ENCODE results near the gene DUX4. TPM values are rescaled to one million over a fixed set of nuclear protein-coding genes. Genes with fewer than 3 reads are reported as not detected.

The DUX4 gene
- total and polyA plus RNA-seq, 9 donors = 0.69 TPM; not detected in 8

Other genes with a start within 250 kb of the DUX4 start
- gene FRG1, start 232.9 kb upstream of the DUX4 start, total RNA-seq = 35.3 TPM
- 10 to 100 TPM; 26.6 to 41.9 (median 35.6) TPM for gene FRG1, start 232.9 kb upstream of the DUX4 start, polyA plus RNA-seq (ENCODE audit: insufficient read depth in 1 of 8, insufficient read length in 8 of 8, low replicate concordance in 1 of 8)
- gene FRG2, start 146.5 kb upstream of the DUX4 start, total RNA-seq = not detected
- gene FRG2, start 146.5 kb upstream of the DUX4 start, polyA plus RNA-seq (ENCODE audit: insufficient read depth in 1 of 8, insufficient read length in 8 of 8, low replicate concordance in 1 of 8) = under 1 TPM in 1 of 8 donors, not detected in 7; 0.19 TPM
- gene DBET, start 109.3 kb upstream of the DUX4 start, total RNA-seq = not detected
- not detected for gene DBET, start 109.3 kb upstream of the DUX4 start, polyA plus RNA-seq (ENCODE audit: insufficient read depth in 1 of 8, insufficient read length in 8 of 8, low replicate concordance in 1 of 8)

Measured in muscle of leg (tissue), 9 donors.